Mononuclear cell (primary cell): ENCODE data around the gene LONRF2. TPM values are rescaled to one million over a fixed set of nuclear protein-coding genes. Genes with fewer than 3 reads are reported as not detected.
"Not testable (repeated sequence)": the region's sequence is repeated elsewhere in the genome, so short reads cannot be mapped to it uniquely, and the experiment has no call there.

Experiments
- H3K27me3 ChIP-seq: 2 replicates; pipeline ENCODE4 v1.6.0; 2011; ENCODE audit warnings: low read length, control low read depth; ENCODE audit not compliant: insufficient read depth
- H3K4me1 ChIP-seq: 2 replicates; pipeline ENCODE4 v1.5.1; 2011; ENCODE audit warnings: mild to moderate bottlenecking, low read length, control low read depth; ENCODE audit not compliant: insufficient read depth
- H3K4me3 ChIP-seq: 2 replicates; pipeline ENCODE4 v1.5.1; 2011; ENCODE audit warnings: mild to moderate bottlenecking, low read length, moderate library complexity
- H3K9me3 ChIP-seq: 2 replicates; pipeline ENCODE4 v1.5.1; 2011; ENCODE audit warnings: low read depth, mild to moderate bottlenecking, control low read depth, low read length
- total RNA-seq: library from RNA; depleted of rRNA; stranded (reverse); fragments of >200 nt; gene quantifications from one replicate; pipeline ENCODE4 v1.2.3, GENCODE V29; 2012

Gene LONRF2
- total RNA-seq: 0.10 TPM

GRCh38 chr2:100321866-100322820, at the start of gene LONRF2:
LONRF2 (minus strand) TSS chr2:100322501; CDS start chr2:100322093, 408 bp downstream.
- H3K27me3 ChIP-seq: peaks cover 83% of the 10 kb centered on the region
- H3K9me3 ChIP-seq: peaks cover 12% of the 10 kb centered on the region
- no peak within 1 kb of the TSS for H3K4me3 ChIP-seq
- H3K4me1 ChIP-seq: peaks cover 3% of the 10 kb centered on the region

GRCh38 chr2:100367163-100367562, 44.9 kb upstream of the LONRF2 start:
- peaks cover 5% of the 10 kb centered on the region for H3K27me3 ChIP-seq
- H3K4me1 ChIP-seq: no peaks in the 10 kb centered on the region
- H3K9me3 ChIP-seq: peaks cover 14% of the 10 kb centered on the region
- H3K4me3 ChIP-seq: no peak overlapping the region

- Histone ChIP-seq H3K9me3 (no peaks in the 10 kb centered on the region), H3K4me3 (no peak overlapping the region)
Measured at GRCh38 chr2:100365434-100365833, 43.1 kb upstream of the LONRF2 start.

GRCh38 chr2:100362269-100362668, 40.0 kb upstream of the LONRF2 start:
- H3K4me3 ChIP-seq, H3K9me3 ChIP-seq, H3K4me1 ChIP-seq, H3K27me3 ChIP-seq: not testable (repeated sequence)

More at GRCh38 chr2:100365434-100365833, 43.1 kb upstream of the LONRF2 start:
- Histone ChIP-seq H3K4me1 (no peaks in the 10 kb centered on the region), H3K27me3 (peaks cover 2% of the 10 kb centered on the region)

GRCh38 chr2:100359576-100359975, 37.3 kb upstream of the LONRF2 start:
- Histone ChIP-seq H3K27me3 (no peaks in the 10 kb centered on the region), H3K4me3 (no peak overlapping the region), H3K9me3 (no peaks in the 10 kb centered on the region), H3K4me1 (no peaks in the 10 kb centered on the region)

GRCh38 chr2:100358554-100358953, 36.3 kb upstream of the LONRF2 start:
- Histone ChIP-seq H3K27me3 (no peaks in the 10 kb centered on the region), H3K4me1 (no peaks in the 10 kb centered on the region), H3K9me3 (no peaks in the 10 kb centered on the region), H3K4me3 (no peak overlapping the region)

GRCh38 chr2:100352521-100352920, 30.2 kb upstream of the LONRF2 start:
- peaks cover 3% of the 10 kb centered on the region for H3K27me3 ChIP-seq
- no peak overlapping the region for H3K4me3 ChIP-seq
- H3K9me3 ChIP-seq: no peaks in the 10 kb centered on the region
- no peaks in the 10 kb centered on the region for H3K4me1 ChIP-seq

GRCh38 chr2:100350661-100351185, 28.4 kb upstream of the LONRF2 start:
- Histone ChIP-seq H3K4me3 (no peak overlapping the region), H3K9me3 (no peaks in the 10 kb centered on the region), H3K27me3 (peaks cover 3% of the 10 kb centered on the region), H3K4me1 (no peaks in the 10 kb centered on the region)

- not testable (repeated sequence) for H3K27me3 ChIP-seq, H3K4me1 ChIP-seq, H3K4me3 ChIP-seq, H3K9me3 ChIP-seq
Measured at GRCh38 chr2:100345144-100345543, 22.8 kb upstream of the LONRF2 start.

GRCh38 chr2:100344433-100344832, 22.1 kb upstream of the LONRF2 start:
- peaks cover 11% of the 10 kb centered on the region for H3K27me3 ChIP-seq
- H3K9me3 ChIP-seq: no peaks in the 10 kb centered on the region

GRCh38 chr2:100342466-100342865, 20.2 kb upstream of the LONRF2 start:
- not testable (repeated sequence) for H3K9me3 ChIP-seq, H3K4me1 ChIP-seq, H3K4me3 ChIP-seq
- H3K27me3 ChIP-seq: peaks cover 13% of the 10 kb centered on the region

More at GRCh38 chr2:100344433-100344832, 22.1 kb upstream of the LONRF2 start:
- Histone ChIP-seq H3K4me1 (no peaks in the 10 kb centered on the region), H3K4me3 (no peak overlapping the region)

GRCh38 chr2:100339823-100340222, 17.5 kb upstream of the LONRF2 start:
- no peaks in the 10 kb centered on the region for H3K4me1 ChIP-seq
- H3K4me3 ChIP-seq: no peak overlapping the region
- H3K9me3 ChIP-seq: no peaks in the 10 kb centered on the region
- H3K27me3 ChIP-seq: peaks cover 15% of the 10 kb centered on the region

- Histone ChIP-seq H3K4me1 (no peaks in the 10 kb centered on the region), H3K27me3 (peaks cover 27% of the 10 kb centered on the region), H3K9me3 (no peaks in the 10 kb centered on the region), H3K4me3 (no peak overlapping the region)
Measured at GRCh38 chr2:100334929-100335328, 12.6 kb upstream of the LONRF2 start.

GRCh38 chr2:100327742-100328141, 5.4 kb upstream of the LONRF2 start:
- Histone ChIP-seq H3K9me3 (no peaks in the 10 kb centered on the region), H3K4me3 (no peak overlapping the region), H3K27me3 (peaks cover 56% of the 10 kb centered on the region)

GRCh38 chr2:100321179-100321865, 979 bp downstream of the LONRF2 start:
- Histone ChIP-seq H3K4me3 (no peak overlapping the region), H3K4me1 (peaks cover 3% of the 10 kb centered on the region), H3K27me3 (peaks cover 90% of the 10 kb centered on the region), H3K9me3 (peaks cover 16% of the 10 kb centered on the region)

More at GRCh38 chr2:100327742-100328141, 5.4 kb upstream of the LONRF2 start:
- no peaks in the 10 kb centered on the region for H3K4me1 ChIP-seq
